ENCODE measurements around the gene STEAP3.
A peak's percentile ranks its signal among the peaks of the same experiment; 100 is the strongest.

The STEAP3 gene

GRCh38 chr2:119248311-119248710 is 24.7 kb downstream of the STEAP3 start:
- DNase-seq, result no peak

DNA sequence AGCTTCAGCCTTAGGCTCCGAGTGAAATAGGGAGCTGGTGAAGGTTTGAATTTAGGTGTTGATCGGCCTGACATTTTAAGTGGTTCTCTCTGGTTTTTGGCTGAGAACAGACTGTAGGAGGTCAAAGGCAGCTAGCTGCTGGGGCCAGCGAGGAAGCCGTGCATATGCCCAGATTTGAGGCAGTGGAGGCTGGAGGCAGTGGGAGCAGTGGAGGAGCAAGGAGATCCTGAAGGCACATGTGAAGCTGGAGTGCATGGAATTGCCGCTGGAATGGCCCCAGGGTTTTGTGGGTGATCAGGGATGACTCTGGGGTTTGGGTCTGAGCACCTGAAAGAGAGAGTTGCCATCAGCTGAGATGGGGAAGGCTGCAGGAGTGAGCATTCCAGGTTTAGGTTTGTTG is 25.1 kb downstream of the STEAP3 start:
- no peak for DNase-seq

- no peak for DNase-seq
Measured at GRCh38 chr2:119249311-119249710, 25.7 kb downstream of the STEAP3 start.

DNA sequence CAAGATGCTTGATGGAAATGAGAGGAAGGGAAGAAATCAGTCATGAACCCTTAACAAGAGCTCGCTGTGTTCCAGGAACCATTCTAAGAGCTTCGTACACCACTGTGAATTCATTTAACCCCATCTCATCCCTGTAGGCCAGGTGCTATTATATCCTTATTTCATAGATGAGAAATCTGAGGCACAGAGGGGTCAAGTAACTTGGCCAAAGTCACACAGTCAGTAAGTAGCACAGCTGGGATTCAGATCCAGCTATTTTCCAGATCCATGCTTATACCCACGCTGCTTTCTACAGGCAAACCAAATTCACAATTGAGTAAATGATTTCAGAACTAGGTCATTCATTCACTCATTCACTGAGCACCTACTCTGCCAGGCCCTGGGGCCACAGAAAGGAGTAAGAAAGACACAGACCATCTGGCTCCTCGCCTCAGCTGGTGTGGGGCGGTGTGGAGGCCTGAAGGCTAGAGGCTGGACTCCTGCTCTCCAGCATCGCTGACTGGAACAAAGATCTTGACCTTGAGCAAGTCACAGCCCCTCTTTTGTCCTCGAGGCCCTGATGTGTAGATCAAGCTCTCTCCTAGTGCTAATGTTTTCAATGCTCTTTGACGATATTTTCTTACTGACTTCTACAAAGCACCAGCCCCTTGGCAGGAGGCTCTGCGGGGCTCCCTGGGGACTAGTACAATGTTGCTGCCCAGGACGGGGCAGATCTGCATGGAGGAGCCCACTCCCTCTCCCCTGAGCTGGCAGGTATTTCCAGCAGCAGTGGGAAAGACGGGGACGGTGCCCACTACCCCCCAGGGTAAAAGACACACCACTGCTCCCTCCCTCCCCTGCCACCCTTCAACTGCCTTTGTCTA is 26.5 kb downstream of the STEAP3 start:
- no peak for DNase-seq

DNA sequence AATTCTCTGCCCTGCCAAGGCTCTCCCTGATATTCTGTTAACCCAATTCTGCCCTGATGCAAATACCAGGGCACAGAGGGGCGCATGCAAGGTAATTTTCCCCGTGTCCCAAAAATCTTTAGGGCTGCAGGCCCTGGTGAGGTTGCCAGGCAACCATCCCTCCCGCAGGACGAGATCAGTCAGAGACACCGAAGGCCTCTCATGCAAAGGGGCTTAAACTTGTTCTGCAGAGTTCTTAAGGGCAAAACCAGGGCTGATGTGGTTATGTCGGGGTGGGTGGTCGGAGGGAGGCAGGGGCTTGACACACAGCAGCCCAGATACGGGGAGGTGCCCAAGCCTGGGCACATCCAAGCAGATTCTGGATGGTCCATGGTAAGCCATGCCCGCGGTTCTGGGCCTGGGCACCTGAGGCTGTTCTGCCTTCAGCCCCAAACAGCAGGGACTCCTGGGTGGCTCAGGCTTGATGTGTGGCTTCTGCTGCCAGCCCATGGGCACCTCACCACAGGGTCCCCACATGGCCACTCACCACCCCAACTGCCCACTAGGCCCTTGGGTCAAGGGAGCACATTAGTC is 27.2 kb downstream of the STEAP3 start:
- DNase-seq, result no peak

DNA sequence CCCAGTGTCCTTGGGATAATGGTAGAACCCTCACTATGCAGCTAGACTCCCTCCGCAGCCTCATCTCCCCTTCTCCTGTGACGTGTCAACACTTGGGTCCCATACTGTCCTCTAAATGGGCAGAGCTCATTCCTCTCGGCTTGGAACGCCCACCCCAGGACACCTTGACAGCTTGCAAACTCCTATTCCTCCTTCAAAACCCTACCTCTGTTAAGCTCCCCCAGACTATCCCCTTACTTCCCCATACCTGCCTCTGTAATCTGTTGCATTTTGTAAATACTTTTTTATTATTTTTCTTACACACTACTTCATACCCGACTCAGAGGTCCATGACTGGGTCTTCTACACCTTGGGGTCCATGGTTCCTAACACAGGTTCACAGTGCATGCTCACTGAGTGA is 28.0 kb downstream of the STEAP3 start:
- no peak for DNase-seq

GRCh38 chr2:119252186-119253113 is 28.8 kb downstream of the STEAP3 start:
- DNase-seq, result no peak

GRCh38 chr2:119253114-119253702 is 29.6 kb downstream of the STEAP3 start:
- DNase-seq, result no peak

GRCh38 chr2:119253760-119254600 is 30.3 kb downstream of the STEAP3 start:
- no peak for DNase-seq

DNA sequence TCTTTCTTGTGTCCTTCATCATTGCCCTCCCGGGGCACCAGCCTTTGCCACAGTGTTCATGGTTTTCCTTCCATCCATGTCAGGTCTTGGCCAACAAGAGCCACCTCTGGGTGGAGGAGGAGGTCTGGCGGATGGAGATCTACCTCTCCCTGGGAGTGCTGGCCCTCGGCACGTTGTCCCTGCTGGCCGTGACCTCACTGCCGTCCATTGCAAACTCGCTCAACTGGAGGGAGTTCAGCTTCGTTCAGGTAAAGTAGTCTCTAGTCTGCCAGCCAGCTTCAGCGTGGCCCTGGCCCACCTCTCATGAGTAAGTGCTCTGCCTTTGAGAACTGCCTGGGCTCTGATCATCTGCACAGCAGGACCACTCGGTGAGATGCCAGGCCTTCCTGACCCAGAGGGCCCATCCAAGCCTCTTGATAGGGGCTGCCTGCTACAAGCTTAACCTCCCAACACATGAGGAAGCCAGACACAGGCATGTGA is 31.0 kb downstream of the STEAP3 start:
- no peak for DNase-seq

DNA sequence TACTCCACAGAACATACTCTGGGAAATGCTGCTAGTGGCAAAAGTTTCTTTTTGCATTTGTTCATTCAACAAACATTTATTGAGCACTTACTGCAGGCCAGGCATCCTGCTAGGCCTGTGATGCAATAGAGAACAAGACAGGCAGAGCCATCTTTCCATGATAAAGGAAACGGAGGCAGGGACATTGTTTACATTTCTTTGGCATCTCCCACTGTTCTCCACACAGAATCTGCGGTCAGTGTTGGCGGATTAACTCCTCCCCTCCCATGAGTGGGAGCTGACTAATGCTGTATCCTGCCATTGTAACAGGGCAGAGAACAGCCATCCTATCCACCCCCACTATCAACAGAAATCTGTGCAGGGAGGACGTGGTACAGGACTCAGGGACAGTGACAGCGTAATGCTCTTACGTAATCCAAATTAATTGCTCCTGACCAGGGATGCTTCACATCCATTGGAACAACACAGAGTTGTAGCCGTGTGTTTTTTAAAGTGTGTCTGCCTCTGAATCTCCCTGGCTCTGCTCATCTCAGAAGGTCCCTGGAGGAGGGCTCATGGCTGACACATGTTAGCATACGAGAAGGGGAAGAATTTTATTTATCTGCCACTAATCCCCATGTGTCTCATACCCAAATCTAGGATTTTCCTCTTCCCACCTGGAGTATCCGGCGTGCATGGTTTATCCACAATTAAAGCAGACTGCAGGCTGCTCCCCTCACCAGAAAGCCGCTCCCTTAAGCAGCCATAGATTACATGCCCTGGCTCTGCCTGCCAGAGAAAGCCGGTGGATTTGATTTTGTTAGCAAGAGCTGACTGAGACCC is 32.3 kb downstream of the STEAP3 start:
- DNase-seq, result no peak

DNA sequence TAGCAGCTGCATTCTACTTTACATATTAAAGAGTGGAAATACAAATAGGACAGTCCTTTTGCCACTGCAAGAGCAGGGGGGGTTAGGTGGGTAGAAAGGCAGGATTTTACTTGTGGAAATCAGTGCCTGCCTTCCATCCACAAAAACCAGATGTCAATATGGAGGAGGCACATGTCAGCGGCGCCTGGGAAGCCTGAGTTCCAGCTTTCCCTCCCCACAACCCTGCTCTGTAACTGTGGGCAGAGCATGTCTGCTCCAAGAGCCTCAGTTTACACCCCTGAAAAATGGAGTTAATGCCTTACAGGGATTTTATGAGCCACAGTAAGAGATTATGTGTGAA is 32.9 kb downstream of the STEAP3 start:
- DNase-seq, result no peak

GRCh38 chr2:119257198-119257597 is 33.6 kb downstream of the STEAP3 start:
- no peak for DNase-seq

GRCh38 chr2:119259296-119259860 is 35.7 kb downstream of the STEAP3 start:
- DNase-seq, result no peak

DNA sequence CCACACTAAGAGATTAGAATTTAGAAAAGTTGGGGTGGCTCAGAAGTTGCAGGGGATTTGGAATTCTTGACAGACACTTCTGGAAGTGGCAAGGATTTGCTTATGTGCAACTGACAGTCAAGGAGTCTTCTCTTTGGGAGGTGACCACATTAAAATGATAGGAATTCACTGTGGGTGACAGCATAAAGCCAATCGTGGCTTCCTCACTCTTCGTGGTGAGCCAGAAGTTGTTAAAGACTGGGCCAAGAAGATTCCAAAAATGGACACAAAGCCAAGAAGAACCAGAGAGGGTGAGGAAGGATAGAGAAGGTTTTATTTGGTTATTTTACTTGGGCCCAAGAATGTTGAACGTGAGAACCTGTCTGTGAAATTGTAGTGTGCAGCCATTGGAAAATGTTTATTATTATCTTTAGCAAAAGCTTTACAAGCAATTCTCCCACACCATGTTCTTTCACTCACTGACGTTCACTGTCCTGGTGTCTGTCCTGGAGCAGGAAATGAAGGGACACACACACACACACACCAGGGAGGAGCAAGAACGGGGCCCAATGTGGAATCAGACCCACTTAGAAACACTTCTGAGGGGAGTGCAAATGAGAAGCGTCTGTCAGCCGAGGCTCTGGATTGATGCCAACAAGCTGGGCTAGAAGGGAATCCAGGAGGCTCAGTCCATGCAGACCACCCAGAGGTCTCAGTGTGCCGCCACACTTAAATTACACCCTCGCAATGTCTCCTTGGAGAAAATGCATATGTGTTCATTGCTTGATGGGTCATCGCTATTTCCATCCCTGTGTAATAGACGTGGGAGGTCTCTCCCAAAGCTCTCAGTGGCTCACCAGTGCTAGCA is 37.2 kb downstream of the STEAP3 start:
- peak; percentile 18 for DNase-seq

DNA sequence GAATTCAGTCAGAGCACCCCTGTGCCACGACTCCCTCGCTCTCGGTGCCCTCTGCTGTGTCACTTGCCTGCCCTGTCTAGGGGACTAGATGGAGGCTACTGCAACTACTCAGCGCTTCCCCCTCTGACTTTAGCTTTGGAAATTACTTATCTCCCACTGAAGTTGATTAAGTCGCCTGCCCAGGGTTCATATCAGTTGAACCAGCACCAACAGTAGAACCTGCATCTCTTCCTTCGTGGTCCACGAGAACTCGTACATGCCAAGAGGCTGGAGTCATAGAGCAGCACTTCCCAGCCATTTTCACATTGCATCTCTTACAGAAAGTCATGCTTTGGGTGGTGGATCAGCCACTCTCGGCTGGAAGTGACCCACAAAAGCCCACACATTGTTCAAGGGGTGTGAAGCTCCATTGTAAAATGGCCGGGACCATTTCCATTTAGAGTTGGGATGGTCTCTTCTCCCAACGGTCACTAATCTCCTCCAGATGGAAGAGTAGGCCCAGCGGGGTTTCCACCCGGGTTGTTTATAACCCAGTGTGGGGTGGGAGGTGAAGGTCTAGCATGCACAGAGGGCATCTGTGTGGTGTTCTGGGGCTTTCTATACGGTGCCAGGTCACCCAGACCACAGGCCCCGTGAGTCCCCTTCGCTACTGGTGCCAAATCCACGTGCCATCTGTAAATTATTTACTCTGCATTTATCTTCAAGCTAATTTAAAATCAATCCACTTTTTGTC is 38.0 kb downstream of the STEAP3 start:
- no peak for DNase-seq

DNA sequence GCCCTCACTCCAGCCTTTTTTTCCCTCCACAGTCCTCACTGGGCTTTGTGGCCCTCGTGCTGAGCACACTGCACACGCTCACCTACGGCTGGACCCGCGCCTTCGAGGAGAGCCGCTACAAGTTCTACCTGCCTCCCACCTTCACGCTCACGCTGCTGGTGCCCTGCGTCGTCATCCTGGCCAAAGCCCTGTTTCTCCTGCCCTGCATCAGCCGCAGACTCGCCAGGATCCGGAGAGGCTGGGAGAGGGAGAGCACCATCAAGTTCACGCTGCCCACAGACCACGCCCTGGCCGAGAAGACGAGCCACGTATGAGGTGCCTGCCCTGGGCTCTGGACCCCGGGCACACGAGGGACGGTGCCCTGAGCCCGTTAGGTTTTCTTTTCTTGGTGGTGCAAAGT is 39.4 kb downstream of the STEAP3 start:
- DNase-seq, result no peak

DNA sequence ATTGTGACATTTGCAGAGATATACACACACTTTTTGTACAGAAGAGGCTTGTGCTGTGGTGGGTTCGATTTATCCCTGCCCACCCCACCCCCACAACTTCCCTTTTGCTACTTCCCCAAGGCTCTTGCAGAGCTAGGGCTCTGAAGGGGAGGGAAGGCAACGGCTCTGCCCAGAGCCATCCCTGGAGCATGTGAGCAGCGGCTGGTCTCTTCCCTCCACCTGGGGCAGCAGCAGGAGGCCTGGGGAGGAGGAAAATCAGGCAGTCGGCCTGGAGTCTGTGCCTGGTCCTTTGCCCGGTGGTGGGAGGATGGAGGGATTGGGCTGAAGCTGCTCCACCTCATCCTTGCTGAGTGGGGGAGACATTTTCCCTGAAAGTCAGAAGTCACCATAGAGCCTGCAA is 40.0 kb downstream of the STEAP3 start:
- DNase-seq, result no peak
